ENCODE data around the gene CBX8.

The CBX8 gene

GRCh38 chr17:79831265-79832217, 34.7 kb upstream of the CBX8 start:
- no peak overlapping the region for H3K4me3 ChIP-seq (ENCODE audit: low read length)
- no peak for TF ChIP-seq ZNF274 (IDR thresholded peaks at IDR 0.05; ENCODE audit: low read depth, low read length)

- no peak overlapping the region for H3K4me3 ChIP-seq (ENCODE audit: low read length)
- TF ChIP-seq ZNF274 (IDR thresholded peaks at IDR 0.05; ENCODE audit: low read depth, low read length): no peak
Observed at GRCh38 chr17:79830763-79831264, 33.9 kb upstream of the CBX8 start.

- no peak overlapping the region for H3K4me3 ChIP-seq (ENCODE audit: low read length)
Observed at GRCh38 chr17:79830303-79830702, 33.4 kb upstream of the CBX8 start.

GRCh38 chr17:79829457-79829856, 32.6 kb upstream of the CBX8 start:
- H3K4me3 ChIP-seq (ENCODE audit: low read length): no peak overlapping the region
- TF ChIP-seq ZNF274 (IDR thresholded peaks at IDR 0.05; ENCODE audit: low read depth, low read length): no peak

More at GRCh38 chr17:79830303-79830702, 33.4 kb upstream of the CBX8 start:
- no peak for TF ChIP-seq ZNF274 (IDR thresholded peaks at IDR 0.05; ENCODE audit: low read depth, low read length)

- no peak for TF ChIP-seq ZNF274 (IDR thresholded peaks at IDR 0.05; ENCODE audit: low read depth, low read length)
- H3K4me3 ChIP-seq (ENCODE audit: low read length): no peak overlapping the region
Observed at GRCh38 chr17:79829004-79829403, 32.1 kb upstream of the CBX8 start.

GRCh38 chr17:79826841-79827578, 30.1 kb upstream of the CBX8 start:
- TF ChIP-seq ZNF274 (IDR thresholded peaks at IDR 0.05; ENCODE audit: low read depth, low read length): no peak
- H3K4me3 ChIP-seq (ENCODE audit: low read length): no peak overlapping the region

GRCh38 chr17:79826204-79826680, 29.4 kb upstream of the CBX8 start:
- no peak overlapping the region for H3K4me3 ChIP-seq (ENCODE audit: low read length)
- TF ChIP-seq ZNF274 (IDR thresholded peaks at IDR 0.05; ENCODE audit: low read depth, low read length): no peak

- TF ChIP-seq ZNF274 (IDR thresholded peaks at IDR 0.05; ENCODE audit: low read depth, low read length): no peak
- no peak overlapping the region for H3K4me3 ChIP-seq (ENCODE audit: low read length)
Observed at GRCh38 chr17:79825580-79825921, 28.7 kb upstream of the CBX8 start.

GRCh38 chr17:79824893-79825579, 28.2 kb upstream of the CBX8 start:
- no peak overlapping the region for H3K4me3 ChIP-seq (ENCODE audit: low read length)
- TF ChIP-seq ZNF274 (IDR thresholded peaks at IDR 0.05; ENCODE audit: low read depth, low read length): no peak

- no peak for TF ChIP-seq ZNF274 (IDR thresholded peaks at IDR 0.05; ENCODE audit: low read depth, low read length)
- no peak overlapping the region for H3K4me3 ChIP-seq (ENCODE audit: low read length)
Observed at GRCh38 chr17:79824234-79824633, 27.4 kb upstream of the CBX8 start.

GRCh38 chr17:79822583-79823124, 25.8 kb upstream of the CBX8 start:
- TF ChIP-seq ZNF274 (IDR thresholded peaks at IDR 0.05; ENCODE audit: low read depth, low read length): no peak
- no peak overlapping the region for H3K4me3 ChIP-seq (ENCODE audit: low read length)

GRCh38 chr17:79821331-79822095, 24.6 kb upstream of the CBX8 start:
- H3K4me3 ChIP-seq (ENCODE audit: low read length): no peak overlapping the region
- no peak for TF ChIP-seq ZNF274 (IDR thresholded peaks at IDR 0.05; ENCODE audit: low read depth, low read length)

- H3K4me3 ChIP-seq (ENCODE audit: low read length): no peak overlapping the region
- no peak for TF ChIP-seq ZNF274 (IDR thresholded peaks at IDR 0.05; ENCODE audit: low read depth, low read length)
Observed at GRCh38 chr17:79820959-79821330, 24.1 kb upstream of the CBX8 start.
